Embryonic facial prominence (tissue), 1 donor: Measurements from ENCODE around the gene CCNQ.

Experiments used
- DNase-seq: peaks from one replicate; pipeline ENCODE4 v3.0.0-alpha.2; 2016; ENCODE audit errors: extremely low spot score

Gene CCNQ

GRCh38 chrX:153598541-153599191 is at the start of gene CCNQ:
Gene CCNQ, minus strand, starts transcription at chrX:153599139. Its CDS starts 66 bp downstream, at chrX:153599073.
- no peak for DNase-seq

DNA sequence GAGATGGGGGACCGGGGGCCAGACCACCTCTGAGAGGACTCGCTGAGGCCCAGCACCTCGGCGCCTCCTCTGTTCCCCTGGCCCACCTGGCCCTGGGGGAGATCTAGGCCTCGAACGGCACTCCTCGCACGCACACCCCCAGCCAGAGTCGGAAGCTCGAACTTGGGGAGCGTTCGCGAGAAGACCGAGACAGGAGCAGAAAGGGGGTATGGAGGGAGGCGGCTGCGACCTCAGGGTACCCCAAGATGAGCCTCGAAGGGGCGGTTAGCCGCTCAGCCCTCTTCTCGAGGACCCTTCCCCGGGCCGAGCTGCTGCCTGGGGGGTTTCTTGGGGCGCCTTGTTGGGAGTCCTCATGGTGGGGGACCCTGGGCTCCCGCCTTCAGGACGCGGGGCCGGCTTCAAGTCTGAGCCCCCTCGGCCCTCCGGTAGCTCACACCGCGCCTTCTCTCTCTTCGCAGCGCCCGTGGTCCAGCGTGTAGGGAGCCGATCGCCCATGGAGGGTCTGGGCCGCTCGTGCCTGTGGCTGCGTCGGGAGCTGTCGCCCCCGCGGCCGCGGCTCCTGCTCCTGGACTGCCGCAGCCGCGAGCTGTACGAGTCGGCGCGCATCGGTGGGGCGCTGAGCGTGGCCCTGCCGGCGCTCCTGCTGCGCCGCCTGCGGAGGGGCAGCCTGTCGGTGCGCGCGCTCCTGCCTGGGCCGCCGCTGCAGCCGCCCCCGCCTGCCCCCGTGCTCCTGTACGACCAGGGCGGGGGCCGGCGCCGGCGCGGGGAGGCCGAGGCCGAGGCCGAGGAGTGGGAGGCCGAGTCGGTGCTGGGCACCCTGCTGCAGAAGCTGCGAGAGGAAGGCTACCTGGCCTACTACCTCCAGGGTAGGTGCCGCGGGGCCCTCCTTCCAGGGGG is 48.8 kb upstream of the CCNQ start:
- DNase-seq, result no peak

GRCh38 chrX:153646620-153647373 is 47.9 kb upstream of the CCNQ start, which contains the start of gene DUSP9:
Gene DUSP9, plus strand, starts transcription at chrX:153647203. Its CDS starts 751 bp downstream, at chrX:153647954.
- no peak for DNase-seq

GRCh38 chrX:153645921-153646488 is 47.1 kb upstream of the CCNQ start:
- no peak for DNase-seq

DNA sequence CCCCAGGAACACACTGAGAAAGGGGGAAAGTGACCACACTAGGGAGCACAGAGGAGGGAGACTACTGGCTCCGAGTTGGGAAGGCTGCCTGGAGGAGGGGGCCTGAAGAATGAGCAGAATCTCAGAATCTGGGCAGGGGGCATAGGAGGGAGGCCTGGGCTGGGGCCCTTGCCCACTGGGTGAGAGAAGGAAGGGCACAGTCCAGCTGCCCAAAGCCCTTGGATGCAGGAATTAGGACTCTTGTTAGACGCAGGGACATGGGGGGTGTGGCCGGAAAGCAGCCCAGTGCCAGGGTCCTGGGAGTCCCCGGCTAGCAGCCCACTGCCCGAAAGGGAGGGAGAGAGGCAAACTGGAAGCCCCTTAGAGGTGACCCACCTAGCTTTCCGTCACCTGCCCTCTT is 46.2 kb upstream of the CCNQ start:
- no peak for DNase-seq

DNA sequence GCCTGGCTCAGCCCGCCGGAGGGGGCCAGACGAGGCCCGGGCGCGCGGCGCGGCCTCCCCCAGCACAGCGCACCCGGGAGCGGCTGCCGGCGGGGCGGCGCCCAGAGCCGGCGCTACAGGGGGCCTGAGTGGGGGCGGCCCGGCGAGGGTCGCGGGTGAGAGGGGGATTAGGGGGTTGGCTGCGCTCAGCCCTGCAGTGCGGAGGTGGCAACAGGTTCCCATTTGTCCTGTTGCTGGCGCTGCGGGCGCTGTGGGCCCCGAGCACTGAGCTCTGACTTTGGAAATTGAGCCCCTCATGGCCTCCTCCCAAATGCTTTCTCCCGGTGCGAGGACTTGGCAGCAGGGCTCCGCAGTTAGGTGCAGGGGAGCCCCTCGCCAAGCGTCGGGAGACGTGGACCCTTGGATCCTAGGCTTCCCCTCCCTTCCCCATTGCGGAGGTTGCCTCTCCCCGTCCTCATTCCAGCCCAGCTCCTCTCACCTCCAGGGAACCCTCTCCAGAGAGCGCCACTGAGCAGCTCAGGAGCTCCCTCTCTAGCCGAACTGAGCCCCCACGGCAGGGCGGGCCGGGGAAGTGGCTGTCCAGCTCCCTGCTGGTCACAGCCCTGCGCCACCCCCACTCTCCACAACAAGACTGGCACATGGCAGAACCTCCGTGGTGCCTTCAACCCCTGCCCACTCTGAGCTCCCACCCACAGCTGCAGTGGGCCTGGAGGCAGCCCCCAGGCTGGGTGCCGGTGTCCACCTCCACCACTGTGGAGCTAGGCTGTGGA is 45.6 kb upstream of the CCNQ start:
- no peak for DNase-seq

- DNase-seq, result no peak
Measured at GRCh38 chrX:153643431-153644351, 44.8 kb upstream of the CCNQ start.

GRCh38 chrX:153642655-153643430 is 43.9 kb upstream of the CCNQ start:
- DNase-seq, result no peak

GRCh38 chrX:153642051-153642654 is 43.2 kb upstream of the CCNQ start:
- DNase-seq, result no peak

- DNase-seq, result no peak
Measured at GRCh38 chrX:153641627-153642026, 42.7 kb upstream of the CCNQ start.

DNA sequence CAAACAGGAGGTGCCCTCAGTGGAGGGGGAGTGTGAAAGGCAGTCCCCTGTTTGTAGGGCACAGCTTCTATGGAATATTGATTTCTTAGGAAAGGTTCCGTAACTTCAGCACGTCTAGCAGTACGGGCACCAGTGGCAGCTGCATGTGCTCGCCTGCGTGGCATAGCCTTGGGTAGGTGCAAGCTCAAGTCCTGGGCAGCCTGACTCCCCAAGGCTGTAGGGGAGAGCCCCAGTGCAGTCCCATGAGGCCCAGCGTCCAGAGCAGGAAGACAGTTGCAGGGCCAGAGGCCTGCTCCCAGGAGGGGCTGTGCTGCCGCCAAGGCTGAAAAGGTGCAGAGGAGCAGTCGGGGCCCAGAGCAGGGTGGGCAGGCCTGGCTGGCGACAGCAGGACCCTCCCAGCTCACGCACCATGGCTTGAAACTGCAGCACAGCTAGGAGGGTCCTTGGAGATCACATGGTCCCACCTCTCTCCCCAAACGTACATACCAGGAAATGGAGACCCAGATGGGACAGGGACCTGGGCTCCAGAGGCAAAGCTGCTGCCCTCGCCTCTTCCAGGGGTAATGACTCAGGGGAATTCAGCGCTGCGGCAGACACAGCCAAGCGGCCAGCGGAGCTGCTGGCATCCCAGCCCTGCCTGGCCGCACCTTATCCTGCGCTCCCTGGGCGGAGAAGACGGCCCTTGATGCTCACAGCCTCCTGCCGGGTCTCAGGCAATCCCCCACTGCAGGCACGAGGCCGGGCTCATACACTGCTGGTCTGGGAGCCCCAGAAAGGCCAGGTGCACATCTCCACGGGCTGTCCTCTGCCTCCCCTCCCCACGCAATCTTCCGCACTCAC is 42.0 kb upstream of the CCNQ start:
- no peak for DNase-seq

- no peak for DNase-seq
Measured at GRCh38 chrX:153640045-153640686, 41.2 kb upstream of the CCNQ start.

- no peak for DNase-seq
Measured at GRCh38 chrX:153639177-153640044, 40.5 kb upstream of the CCNQ start.

GRCh38 chrX:153638436-153639176 is 39.7 kb upstream of the CCNQ start:
- DNase-seq, result no peak

DNA sequence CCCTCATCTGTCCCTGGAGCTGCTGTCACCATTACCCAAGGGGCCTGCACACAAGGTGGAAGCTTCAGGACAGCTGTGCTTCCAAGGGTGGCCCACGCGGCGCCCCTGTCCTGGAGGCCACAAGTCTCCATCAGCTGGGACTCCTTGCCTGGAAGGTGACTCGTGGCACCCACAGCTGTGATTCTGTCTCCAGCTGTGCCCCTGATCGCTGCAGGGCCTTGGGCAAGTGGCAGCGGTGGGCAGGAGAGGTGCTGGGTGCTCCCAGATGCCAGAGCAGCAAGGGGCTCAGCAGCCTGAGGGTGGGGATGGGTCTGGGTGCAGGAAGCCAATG is 39.1 kb upstream of the CCNQ start:
- no peak for DNase-seq
